HTERT RPE-1 (cell line): ENCODE data around the gene NDEL1.

Source experiments
- in situ Hi-C: fragments of 300-500 bp; cut with MboI; formaldehyde crosslinking; loops from 4 replicates; pipeline ENCODE4 v1.14.3; 2020; ENCODE audit warnings: low sequenced_read_pairs

Gene NDEL1

GRCh38 chr17:8475781-8476180, 40.1 kb downstream of the NDEL1 start:
- in situ Hi-C loops = no loop called here

DNA sequence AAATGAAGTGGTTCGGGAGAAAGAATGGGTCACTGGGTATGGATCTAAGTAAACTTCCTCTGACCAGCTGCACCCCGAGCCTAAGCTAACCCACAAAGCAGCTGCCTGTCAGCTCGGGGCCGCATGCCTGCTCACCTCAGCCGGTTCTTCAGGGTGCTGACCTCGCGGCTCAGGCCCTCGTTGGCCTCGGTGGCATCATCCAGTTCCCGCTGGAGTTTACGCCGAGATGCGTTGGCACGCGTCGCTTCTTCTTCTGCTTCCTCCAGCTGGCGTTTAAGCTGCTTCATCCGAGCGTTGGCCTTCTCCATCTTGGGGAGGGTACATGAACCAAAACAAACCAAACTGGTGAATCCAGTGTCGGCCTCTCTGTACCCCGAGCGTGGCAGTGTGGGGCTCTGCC, 41.1 kb downstream of the NDEL1 start:
- in situ Hi-C loops = no loop called here

GRCh38 chr17:8477171-8477570, 41.5 kb downstream of the NDEL1 start:
- in situ Hi-C loops = no loop called here

DNA sequence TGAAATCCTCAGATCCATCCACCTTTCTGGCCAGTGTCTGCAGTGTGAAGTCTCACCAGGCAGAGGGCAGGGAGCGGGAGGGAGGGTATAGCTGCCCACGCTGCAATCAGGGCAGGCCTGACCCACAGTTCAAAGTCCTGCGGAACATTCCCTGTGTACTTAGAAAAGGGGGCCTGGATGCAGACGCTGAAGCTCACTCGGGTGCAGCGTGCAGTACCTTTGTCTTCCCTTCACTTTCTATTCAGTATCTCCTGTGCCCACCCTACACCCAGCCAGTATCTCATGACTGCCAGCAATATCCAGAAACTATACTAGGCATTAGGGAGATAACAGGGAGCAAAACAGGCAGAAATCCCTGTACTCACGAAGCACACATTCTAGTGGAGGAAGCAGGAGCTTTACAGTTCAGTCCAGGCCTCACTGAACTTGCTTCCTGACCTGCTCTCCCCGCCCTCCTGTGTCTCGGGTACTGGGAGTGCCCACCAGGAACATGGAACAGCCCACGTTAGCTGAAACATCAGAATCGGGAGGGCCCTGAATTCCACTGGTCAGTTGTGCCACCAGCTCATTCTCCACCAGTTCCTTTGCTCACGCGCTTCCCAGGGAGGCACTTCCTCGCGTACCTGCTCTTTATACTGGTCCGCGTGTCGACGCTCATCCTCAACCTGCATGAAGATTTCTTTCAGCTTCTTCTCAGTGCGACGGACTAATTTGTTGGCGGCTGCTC, 42.2 kb downstream of the NDEL1 start:
- in situ Hi-C loops = no loop called here

DNA sequence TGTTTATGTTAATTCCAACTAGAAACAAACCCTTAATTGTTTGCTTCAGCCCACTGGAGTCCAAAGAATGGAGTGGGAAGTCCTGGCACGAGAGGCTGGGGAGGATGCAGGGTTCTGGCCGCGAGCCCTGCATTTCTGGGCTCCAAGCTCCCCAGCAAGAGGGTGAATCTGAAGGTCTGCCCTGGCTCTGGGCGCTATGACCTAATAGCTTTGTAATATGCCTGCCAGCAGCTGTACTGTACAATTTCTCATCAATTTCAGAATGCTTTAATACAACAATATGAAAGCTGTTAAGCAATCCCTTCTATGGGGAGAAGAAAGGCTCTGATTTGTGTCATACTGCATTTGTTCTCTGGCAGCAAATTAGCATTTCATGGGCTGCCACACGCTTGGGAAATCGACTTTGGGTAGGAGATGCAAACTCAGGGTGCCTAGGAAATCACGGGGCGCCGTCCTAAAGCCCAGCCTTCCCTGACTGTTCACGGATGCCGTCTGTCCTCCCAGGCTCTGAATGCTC, 43.8 kb downstream of the NDEL1 start:
- in situ Hi-C loops = no loop called here

GRCh38 chr17:8480011-8480976, 44.6 kb downstream of the NDEL1 start:
- in situ Hi-C loops = no loop called here

GRCh38 chr17:8481089-8481488, 45.4 kb downstream of the NDEL1 start:
- in situ Hi-C loops = no loop called here

DNA sequence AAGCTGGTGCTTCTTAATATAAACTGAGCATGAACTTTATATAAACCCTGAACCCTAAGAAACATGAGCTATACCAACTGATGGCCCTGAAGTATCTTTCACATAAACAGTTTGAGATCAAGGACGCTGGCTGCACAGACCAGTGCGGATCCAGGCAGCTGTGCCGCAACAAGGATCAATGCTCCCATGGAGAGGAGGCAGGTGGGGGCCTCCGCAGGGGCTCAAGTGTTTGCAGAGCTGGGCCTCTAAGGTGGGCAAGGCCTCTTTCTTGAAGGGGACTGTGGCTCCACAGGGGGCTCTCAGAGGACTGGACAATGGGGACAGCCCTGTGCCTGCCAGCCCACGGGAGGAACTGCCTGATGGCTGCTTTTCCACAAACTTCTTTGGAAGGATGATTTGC, 46.0 kb downstream of the NDEL1 start:
- in situ Hi-C loops = no loop called here

- in situ Hi-C loops = no loop called here
Observed at GRCh38 chr17:8482546-8482945, 46.9 kb downstream of the NDEL1 start.

GRCh38 chr17:8484465-8484864, 48.8 kb downstream of the NDEL1 start:
- in situ Hi-C loops = no loop called here

GRCh38 chr17:8485491-8485890, 49.8 kb downstream of the NDEL1 start:
- in situ Hi-C loops = no loop called here

DNA sequence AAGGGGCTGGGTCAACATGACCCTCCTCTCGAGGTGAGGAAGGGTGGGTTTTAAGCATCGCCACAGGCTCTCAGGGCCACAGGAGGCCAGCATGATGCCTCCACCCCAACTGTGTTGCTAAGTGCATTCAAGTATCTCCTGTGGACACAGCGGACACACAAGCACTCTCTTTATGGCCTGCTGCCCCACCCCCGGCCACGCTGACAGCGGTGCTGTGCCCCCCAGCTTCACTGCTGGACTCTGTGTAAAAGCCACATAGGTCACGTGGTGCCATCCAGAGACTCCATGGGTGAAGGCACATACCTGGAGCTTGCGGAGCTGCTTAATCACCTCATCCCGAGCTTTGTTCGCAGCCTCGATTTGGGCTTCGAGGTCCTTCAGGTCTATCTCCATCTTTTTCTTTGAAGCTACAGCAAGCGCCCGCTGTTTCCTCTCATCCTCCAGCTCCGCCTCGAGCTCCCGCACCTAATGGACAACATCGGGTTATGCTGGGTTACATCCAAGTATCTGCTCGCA, 51.5 kb downstream of the NDEL1 start:
- in situ Hi-C loops = no loop called here

DNA sequence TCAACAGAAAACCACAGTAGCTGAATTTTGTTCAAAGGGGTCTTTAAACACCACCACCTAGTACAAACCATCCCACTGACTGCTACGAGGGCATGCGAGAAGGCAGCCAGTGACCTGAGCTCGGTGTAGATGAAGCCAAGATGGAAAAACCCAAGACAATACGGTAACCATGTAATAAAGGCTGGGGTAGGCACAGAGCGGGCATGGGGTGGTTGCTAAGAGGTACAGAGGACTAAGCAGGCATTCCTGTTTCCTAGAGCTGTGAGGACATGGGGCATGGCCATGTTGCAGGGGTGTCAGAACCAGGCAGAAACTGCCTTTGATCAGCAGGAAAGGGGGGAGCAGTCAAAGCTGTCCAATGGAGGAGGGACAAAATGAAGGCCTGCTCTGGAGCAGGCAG, 52.1 kb downstream of the NDEL1 start:
- in situ Hi-C loops = no loop called here

DNA sequence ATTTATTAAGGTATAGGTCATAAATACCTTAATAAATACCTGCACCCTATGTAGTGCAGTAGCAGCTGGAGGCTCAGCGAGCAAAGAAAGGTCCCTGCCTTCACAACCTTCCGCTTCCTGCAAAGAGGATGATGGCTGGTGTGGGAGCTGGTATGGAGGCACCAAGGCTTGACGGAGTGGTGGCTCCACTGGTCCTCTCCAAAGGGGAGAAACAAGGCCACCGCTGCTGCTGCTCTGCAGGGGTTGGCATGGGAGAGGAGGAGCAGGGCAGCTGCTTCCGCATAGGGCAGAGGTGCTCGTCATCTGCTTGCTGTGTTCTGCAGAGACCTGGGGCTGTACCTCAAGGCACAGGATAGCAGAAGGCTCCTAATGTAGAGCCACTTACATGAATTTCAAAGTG, 52.8 kb downstream of the NDEL1 start:
- in situ Hi-C loops = no loop called here

DNA sequence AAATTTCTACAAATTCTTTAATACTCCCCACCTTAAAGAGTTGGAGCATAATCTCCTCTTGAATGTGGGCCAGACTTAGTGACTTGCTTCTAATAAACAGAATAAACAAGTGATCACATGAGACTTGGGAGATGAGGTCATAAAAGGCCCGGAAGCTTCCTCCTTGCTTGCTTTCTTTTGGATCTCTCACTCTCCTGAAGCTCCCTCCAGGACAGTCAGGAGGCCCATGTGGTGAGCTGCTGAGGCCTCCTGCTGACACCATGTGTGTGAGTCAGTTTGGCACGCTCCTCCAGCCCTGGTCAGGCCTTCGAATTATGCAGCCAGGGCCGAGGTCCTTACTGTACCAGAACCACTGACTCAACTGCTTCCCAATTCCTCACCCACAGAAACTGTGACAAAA, 53.2 kb downstream of the NDEL1 start:
- in situ Hi-C loops = no loop called here

- in situ Hi-C loops = no loop called here
Observed at GRCh38 chr17:8489841-8490240, 54.2 kb downstream of the NDEL1 start.

DNA sequence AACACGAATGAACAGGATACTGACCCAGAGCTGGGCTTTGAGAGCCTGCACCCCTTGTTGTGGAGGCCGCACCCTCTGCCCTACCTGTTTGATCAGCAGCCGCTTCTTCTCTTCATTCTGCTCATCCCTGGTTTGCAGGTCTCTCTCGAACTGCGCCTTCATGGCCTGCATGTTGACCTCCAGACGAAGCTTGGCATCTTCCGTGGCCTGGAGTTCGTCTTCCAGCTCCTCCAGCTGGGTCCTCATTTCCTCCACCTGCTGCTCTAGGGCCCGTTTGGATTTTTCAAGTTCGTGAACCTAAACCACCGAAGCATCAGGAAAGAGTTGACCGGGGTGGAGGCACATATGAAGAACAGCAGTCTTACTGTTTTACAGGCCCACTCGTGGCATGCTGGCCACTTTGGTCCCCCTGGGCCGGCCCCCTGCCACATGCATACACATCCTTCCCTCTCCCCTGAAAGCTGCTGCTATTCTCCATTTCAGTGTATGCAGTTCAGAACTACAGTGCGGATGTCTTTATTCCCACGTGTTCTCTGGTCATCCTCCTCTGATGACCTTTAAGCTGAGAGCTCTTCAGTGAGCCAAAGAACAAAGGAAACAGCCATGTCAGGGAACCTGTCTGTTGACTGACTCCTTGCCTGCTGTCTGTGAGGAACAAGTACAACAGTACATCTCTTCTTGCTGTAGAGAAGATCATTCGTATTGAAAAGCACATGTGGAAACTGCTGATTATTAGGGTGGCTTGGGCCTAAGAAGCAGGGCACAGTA, 54.8 kb downstream of the NDEL1 start:
- in situ Hi-C loops = no loop called here

DNA sequence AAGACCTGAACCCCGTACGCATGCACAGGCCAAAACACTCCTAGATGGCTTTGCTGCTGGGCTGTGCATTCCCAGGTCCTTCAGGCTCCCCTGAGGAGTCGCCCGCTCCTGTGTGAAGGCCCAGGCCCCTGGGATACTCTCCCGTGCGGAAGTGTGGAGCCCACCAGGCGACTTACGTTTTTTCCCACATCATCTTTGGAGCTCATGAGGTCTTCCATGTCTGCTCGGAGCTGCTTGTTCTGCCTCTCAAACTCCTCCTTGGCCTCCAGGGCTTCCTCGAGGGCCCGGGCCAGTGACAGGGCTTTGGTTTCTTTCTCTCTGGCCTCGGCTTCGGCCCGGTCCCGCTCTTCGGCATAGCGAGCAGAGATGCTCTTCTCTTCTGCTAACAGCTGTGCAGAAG, 56.4 kb downstream of the NDEL1 start:
- in situ Hi-C loops = no loop called here

DNA sequence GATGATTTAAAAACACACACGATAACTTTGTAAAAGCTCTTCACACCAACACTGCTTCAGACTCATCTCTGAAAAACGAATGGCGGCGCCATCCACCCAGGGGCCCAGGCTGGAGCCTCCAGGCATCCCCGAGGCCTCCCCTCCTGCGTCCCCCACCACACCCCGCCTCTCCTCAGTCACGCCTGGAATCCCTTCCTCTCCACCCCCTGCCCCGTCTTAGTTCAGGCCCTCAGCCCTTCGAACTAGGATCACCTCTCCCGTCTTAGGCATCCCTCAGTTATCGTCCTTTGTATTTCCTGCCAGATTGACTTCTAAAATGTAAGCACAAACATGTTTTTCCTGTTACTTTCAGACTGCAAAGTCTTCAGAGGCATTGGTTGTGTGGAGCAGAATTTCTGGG, 58.3 kb downstream of the NDEL1 start:
- in situ Hi-C loops = no loop called here

- in situ Hi-C loops = no loop called here
Observed at GRCh38 chr17:8494506-8495111, 58.9 kb downstream of the NDEL1 start.

DNA sequence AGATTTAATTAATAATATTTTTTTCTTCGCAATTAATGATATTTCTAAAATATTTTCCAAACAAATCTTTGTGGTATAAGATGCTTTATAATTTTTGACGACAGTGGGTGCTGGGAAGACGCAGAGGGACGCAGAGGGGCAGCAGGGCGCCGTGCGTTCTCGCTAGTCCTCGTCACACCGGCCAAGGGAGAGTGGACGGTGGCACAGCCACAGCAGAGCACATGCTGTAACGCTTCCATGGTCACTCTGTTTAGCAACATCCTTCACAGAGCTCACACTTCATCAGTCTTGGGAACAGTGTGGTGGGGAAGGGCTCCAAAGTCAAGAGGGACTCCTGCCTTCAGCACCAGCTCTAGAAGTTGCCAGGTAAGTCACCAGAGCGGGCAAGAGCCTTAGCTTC, 60.4 kb downstream of the NDEL1 start:
- in situ Hi-C loops = no loop called here
